Brain microvascular endothelial cell (primary cell): Measurements from ENCODE around the gene LUM.

Experiments
- DNase-seq: peaks from one replicate; pipeline ENCODE4 v3.0.0-alpha.2; 2020
- H3K27ac ChIP-seq: fragments of 250-450 bp; sonication (Bioruptor Pico); 2 replicates; pipeline ENCODE4 v1.5.1; 2020; ENCODE audit warnings: mild to moderate bottlenecking, moderate library complexity
- H3K27me3 ChIP-seq: fragments of 250-450 bp; sonication (Bioruptor Pico); replicated peaks from 2 replicates; pipeline ENCODE4 v1.5.1; 2020; ENCODE audit warnings: mild to moderate bottlenecking
- H3K36me3 ChIP-seq: fragments of 250-450 bp; sonication (Bioruptor Pico); replicated peaks from 2 replicates; pipeline ENCODE4 v1.5.1; 2020; ENCODE audit warnings: mild to moderate bottlenecking
- H3K4me3 ChIP-seq: 2 replicates; pipeline ENCODE4 v1.5.1; 2011; ENCODE audit warnings: low read depth, mild to moderate bottlenecking, control low read depth, low read length, moderate library complexity
- in situ Hi-C: cut with HindIII; loops from 2 replicates; pipeline ENCODE4 v1.10.0; 2017; ENCODE audit warnings: low sequenced_read_pairs, low pct_ligation_motif_present
- TF ChIP-seq, protein P1 (sequence below): IDR thresholded peaks from 2 replicates; pipeline ENCODE4 v1.5.1; 2011; ENCODE audit warnings: low read depth, mild to moderate bottlenecking, moderate library complexity, low read length, control low read depth, inconsistent platforms; ENCODE audit errors: missing control alignments

LUM gene, protein sequence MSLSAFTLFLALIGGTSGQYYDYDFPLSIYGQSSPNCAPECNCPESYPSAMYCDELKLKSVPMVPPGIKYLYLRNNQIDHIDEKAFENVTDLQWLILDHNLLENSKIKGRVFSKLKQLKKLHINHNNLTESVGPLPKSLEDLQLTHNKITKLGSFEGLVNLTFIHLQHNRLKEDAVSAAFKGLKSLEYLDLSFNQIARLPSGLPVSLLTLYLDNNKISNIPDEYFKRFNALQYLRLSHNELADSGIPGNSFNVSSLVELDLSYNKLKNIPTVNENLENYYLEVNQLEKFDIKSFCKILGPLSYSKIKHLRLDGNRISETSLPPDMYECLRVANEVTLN

GRCh38 chr12:91111366-91112325, at the start of gene LUM:
Gene LUM, minus strand, starts transcription at chr12:91111494. Its CDS starts 2,515 bp downstream, at chr12:91108979.
- Histone ChIP-seq H3K4me3 (peak within 1 kb of the TSS; percentile 33), H3K36me3 (no peaks in the 10 kb centered on the region), H3K27ac (no peak within 1 kb of the TSS), H3K27me3 (no peaks in the 10 kb centered on the region)
- TF ChIP-seq, protein P1, sequence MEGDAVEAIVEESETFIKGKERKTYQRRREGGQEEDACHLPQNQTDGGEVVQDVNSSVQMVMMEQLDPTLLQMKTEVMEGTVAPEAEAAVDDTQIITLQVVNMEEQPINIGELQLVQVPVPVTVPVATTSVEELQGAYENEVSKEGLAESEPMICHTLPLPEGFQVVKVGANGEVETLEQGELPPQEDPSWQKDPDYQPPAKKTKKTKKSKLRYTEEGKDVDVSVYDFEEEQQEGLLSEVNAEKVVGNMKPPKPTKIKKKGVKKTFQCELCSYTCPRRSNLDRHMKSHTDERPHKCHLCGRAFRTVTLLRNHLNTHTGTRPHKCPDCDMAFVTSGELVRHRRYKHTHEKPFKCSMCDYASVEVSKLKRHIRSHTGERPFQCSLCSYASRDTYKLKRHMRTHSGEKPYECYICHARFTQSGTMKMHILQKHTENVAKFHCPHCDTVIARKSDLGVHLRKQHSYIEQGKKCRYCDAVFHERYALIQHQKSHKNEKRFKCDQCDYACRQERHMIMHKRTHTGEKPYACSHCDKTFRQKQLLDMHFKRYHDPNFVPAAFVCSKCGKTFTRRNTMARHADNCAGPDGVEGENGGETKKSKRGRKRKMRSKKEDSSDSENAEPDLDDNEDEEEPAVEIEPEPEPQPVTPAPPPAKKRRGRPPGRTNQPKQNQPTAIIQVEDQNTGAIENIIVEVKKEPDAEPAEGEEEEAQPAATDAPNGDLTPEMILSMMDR, result no peak
- peak; percentile 75 for DNase-seq
- in situ Hi-C loops, result no loop called here

DNA sequence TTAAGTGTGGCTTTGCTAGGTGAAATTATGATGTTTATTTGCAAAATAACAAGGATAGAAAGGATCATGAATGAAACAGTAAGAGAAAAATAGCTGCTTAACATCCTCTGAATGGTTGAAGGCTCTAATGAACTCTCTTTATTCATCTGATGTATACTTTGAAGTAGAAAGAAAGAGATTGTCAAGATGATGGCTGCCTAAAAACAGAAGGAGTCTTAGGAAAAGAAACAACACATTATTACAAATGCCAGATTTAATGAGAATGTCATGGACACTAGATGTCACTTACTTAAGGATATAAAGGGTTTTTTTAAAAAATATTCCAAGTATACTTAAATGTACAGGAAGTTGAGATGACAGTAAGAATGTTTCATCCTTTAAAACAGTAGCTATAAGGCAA, 49.7 kb upstream of the LUM start:
- no peaks in the 10 kb centered on the region for H3K27me3 ChIP-seq
- no peak overlapping the region for H3K27ac ChIP-seq
- TF ChIP-seq, protein P1, result no peak
- no peaks in the 10 kb centered on the region for H3K36me3 ChIP-seq
- no peak for DNase-seq
- in situ Hi-C loops, result no loop called here
- no peak overlapping the region for H3K4me3 ChIP-seq

DNA sequence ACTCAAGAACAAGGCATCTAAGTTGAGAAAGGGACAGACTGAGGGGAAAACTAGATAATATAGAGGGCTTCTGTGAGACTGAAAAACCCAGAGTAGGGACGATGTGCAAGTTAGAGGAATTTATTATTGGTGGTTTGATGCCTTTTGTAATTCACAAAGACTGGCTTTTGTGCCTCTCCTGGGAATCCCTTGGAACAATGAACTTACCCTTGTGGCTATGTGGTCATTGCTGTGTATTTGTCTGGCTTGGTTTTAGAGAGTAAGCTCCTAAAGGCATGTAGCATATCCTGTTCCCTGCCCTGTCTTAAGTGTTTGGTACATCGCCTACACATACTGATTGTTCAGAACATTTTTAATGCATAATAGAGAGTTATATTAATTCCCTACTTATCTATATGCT, 44.7 kb upstream of the LUM start:
- no peaks in the 10 kb centered on the region for H3K27me3 ChIP-seq
- DNase-seq, result no peak
- in situ Hi-C loops, result no loop called here
- H3K36me3 ChIP-seq, result no peaks in the 10 kb centered on the region
- no peak overlapping the region for H3K27ac ChIP-seq
- TF ChIP-seq, protein P1, result no peak
- no peak overlapping the region for H3K4me3 ChIP-seq

DNA sequence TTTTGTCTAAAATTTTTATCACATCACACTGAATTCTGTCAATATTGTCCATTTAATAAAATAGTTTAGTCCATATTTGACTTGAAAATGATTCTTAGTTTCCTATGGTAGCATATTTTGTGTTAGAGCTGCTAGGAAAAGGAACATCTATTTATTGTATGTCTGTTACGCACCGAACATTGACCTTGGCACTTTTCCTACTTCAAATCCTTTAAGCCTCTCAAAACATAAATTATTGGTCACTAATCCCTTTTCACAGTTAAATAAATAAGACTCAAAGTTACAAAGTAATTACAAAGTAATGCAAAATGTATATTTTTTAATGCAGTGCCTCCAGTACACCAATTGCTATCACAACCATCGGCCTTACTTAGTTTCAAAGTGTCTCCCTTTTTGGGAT, 42.8 kb upstream of the LUM start:
- TF ChIP-seq, protein P1, result no peak
- Histone ChIP-seq H3K36me3 (no peaks in the 10 kb centered on the region), H3K27ac (no peak overlapping the region), H3K27me3 (no peaks in the 10 kb centered on the region), H3K4me3 (no peak overlapping the region)
- DNase-seq, result no peak
- in situ Hi-C loops, result no loop called here

- H3K27me3 ChIP-seq, result no peaks in the 10 kb centered on the region
- H3K36me3 ChIP-seq, result no peaks in the 10 kb centered on the region
- H3K27ac ChIP-seq, result no peak overlapping the region
- no peak overlapping the region for H3K4me3 ChIP-seq
- TF ChIP-seq, protein P1, result no peak
- in situ Hi-C loops, result no loop called here
- no peak for DNase-seq
Observed at GRCh38 chr12:91144053-91144452, 32.8 kb upstream of the LUM start.
